ENCODE data around the gene ADAMTSL2.

- no peak for TF ChIP-seq EZH2phosphoT487 (IDR thresholded peaks at IDR 0.05; ENCODE audit: low read depth, severe bottlenecking, unreplicated experiment)
- no peak for TF ChIP-seq EZH2 (IDR thresholded peaks at IDR 0.05; ENCODE audit: borderline replicate concordance)
These were observed 6.2 kb downstream of the ADAMTSL2 start for GRCh38 chr9:133540698-133541025.

All from hepatocyte (in vitro differentiated cells).